ENCODE data around the gene TADA3. TPM values are rescaled to one million over a fixed set of nuclear protein-coding genes. Genes with fewer than 3 reads are reported as not detected.

Gene TADA3
- 63.4 and 64.6 TPM in 2 replicates for total RNA-seq

GRCh38 chr3:9792405-9793160 lies at the start of gene TADA3, which contains the start of gene ARPC4:
Gene TADA3, minus strand, starts transcription at chr3:9792473. Its CDS starts 1,007 bp downstream, at chr3:9791466.
Gene ARPC4, plus strand, starts transcription at chr3:9793082. Its CDS starts 40 bp downstream, at chr3:9793122.
- peaks cover 47% of the 10 kb centered on the region for H3K4me1 Mint-ChIP-seq
- H3K36me3 Mint-ChIP-seq (ENCODE audit: low read depth), result peaks cover 54% of the 10 kb centered on the region

GRCh38 chr3:9841015-9841414 lies 48.7 kb upstream of the TADA3 start:
- H3K36me3 Mint-ChIP-seq (ENCODE audit: low read depth), result peaks cover 39% of the 10 kb centered on the region
- no peak for DNase-seq
- H3K9me3 Mint-ChIP-seq, result no peaks in the 10 kb centered on the region
- H3K4me1 Mint-ChIP-seq, result peaks cover 26% of the 10 kb centered on the region
- intact Hi-C loops (cut with micrococcal nuclease), result loop anchor here (5.0 to 10.0 kb wide), 4 partner anchors 111 to 481 kb away; partner anchors contain the start of genes FANCD2, PRRT3, SEC13 and TATDN2
- no peak overlapping the region for H3K4me3 Mint-ChIP-seq
- H3K27me3 Mint-ChIP-seq, result no peaks in the 10 kb centered on the region
- no peak overlapping the region for H3K27ac Mint-ChIP-seq

More at GRCh38 chr3:9792405-9793160, at the start of gene TADA3, which contains the start of gene ARPC4:
- peak; percentile 98 for DNase-seq
- peak within 1 kb of the TSS; percentile 100 for H3K27ac Mint-ChIP-seq
- intact Hi-C loops (cut with micrococcal nuclease), result loop anchor here (1.0 to 2.0 kb wide), 10 partner anchors 14 to 322 kb away; partner anchors contain the start of genes BRK1, BRPF1, CAMK1 and CRELD1
- H3K27me3 Mint-ChIP-seq, result no peaks in the 10 kb centered on the region
- no peaks in the 10 kb centered on the region for H3K9me3 Mint-ChIP-seq
- H3K4me3 Mint-ChIP-seq, result peak within 1 kb of the TSS; percentile 94

DNA sequence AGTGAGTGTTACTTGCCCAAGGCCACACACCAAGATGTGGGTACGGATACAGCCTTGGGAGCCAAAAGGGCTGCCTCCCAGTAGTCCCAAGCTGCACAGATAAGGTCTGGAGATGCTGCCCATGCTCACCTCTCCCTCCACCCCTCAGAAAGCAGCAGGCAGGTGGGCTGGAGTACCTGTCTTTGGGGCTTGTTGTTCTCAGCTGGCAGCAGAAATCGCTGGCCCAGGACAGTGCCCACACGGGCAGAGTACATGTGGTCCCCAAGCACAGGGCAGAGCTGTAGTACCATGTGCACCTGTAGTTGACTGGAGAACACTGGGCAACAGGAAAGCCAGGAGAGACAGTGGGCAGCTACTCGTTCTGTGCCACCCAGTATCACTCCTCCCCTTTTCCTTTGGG lies 46.6 kb upstream of the TADA3 start:
- Mint-ChIP-seq H3K4me3 (no peak overlapping the region), H3K27me3 (no peaks in the 10 kb centered on the region), H3K36me3 (ENCODE audit: low read depth) (peaks cover 49% of the 10 kb centered on the region), H3K27ac (no peak overlapping the region), H3K4me1 (peaks cover 20% of the 10 kb centered on the region), H3K9me3 (no peaks in the 10 kb centered on the region)
- DNase-seq, result no peak
- intact Hi-C loops (cut with micrococcal nuclease), result no loop called here

- DNase-seq, result no peak
- Mint-ChIP-seq H3K9me3 (no peaks in the 10 kb centered on the region), H3K27ac (no peak overlapping the region), H3K4me1 (peaks cover 16% of the 10 kb centered on the region), H3K36me3 (ENCODE audit: low read depth) (peaks cover 53% of the 10 kb centered on the region), H3K27me3 (no peaks in the 10 kb centered on the region), H3K4me3 (no peak overlapping the region)
- intact Hi-C loops (cut with micrococcal nuclease), result no loop called here
These were observed 45.7 kb upstream of the TADA3 start for GRCh38 chr3:9837701-9838582.

- Mint-ChIP-seq H3K27me3 (no peaks in the 10 kb centered on the region), H3K4me3 (no peak overlapping the region), H3K27ac (no peak overlapping the region), H3K9me3 (no peaks in the 10 kb centered on the region), H3K36me3 (ENCODE audit: low read depth) (peaks cover 43% of the 10 kb centered on the region), H3K4me1 (peaks cover 6% of the 10 kb centered on the region)
- no peak for DNase-seq
- intact Hi-C loops (cut with micrococcal nuclease), result no loop called here
These were observed 42.5 kb upstream of the TADA3 start for GRCh38 chr3:9834520-9835380.

DNA sequence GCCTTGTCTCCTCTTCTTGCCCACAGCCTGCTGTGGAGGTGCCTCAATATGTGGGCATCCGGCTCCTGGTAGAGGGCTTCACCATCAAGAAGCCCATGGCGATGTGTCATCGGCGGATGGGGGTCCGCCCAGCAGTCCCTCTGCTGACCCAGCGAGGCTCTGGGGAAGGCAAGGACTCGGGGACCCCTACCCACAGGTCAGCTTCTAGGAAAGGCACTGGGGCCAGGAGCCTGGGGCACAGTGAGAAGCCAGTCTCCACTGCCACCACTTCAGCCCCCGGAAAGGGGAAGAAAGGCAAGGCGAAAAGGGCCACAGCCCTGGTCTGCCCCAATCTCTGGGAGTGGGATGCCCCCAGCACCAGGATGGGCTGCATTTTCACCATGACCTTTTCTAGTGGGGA lies 40.8 kb upstream of the TADA3 start:
- H3K27ac Mint-ChIP-seq, result no peak overlapping the region
- peaks cover 41% of the 10 kb centered on the region for H3K36me3 Mint-ChIP-seq (ENCODE audit: low read depth)
- no peaks in the 10 kb centered on the region for H3K27me3 Mint-ChIP-seq

DNA sequence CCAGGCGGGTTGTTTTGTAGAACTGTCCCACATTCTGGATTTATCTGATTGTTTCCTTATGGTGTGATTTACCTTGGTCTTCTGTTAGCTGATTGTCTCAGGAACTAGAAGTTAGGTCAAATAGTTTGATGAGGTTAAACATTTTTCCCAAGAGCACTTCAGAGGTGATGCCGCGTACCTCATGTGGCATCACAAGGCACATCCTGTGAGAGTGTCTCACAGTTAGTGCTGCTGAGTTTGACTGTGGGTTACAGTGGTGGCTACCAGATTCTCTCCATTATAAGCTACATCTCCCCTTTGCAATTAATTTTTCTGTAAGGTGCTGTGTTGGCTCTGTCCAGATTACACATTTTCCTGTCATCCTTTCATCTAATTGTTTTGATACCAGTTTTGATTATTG lies 39.0 kb upstream of the TADA3 start:
- Mint-ChIP-seq H3K4me1 (peaks cover 6% of the 10 kb centered on the region), H3K36me3 (ENCODE audit: low read depth) (peaks cover 36% of the 10 kb centered on the region), H3K4me3 (no peak overlapping the region), H3K27ac (no peak overlapping the region), H3K27me3 (no peaks in the 10 kb centered on the region), H3K9me3 (no peaks in the 10 kb centered on the region)
- no peak for DNase-seq
- intact Hi-C loops (cut with micrococcal nuclease), result no loop called here

More for the DNA sequence above, 40.8 kb upstream of the TADA3 start:
- Mint-ChIP-seq H3K4me3 (no peak overlapping the region), H3K9me3 (no peaks in the 10 kb centered on the region), H3K4me1 (peaks cover 6% of the 10 kb centered on the region)
- no peak for DNase-seq
- intact Hi-C loops (cut with micrococcal nuclease), result no loop called here

- Mint-ChIP-seq H3K4me1 (peaks cover 5% of the 10 kb centered on the region), H3K4me3 (no peak overlapping the region), H3K27ac (no peak overlapping the region), H3K9me3 (no peaks in the 10 kb centered on the region), H3K36me3 (ENCODE audit: low read depth) (peaks cover 25% of the 10 kb centered on the region), H3K27me3 (no peaks in the 10 kb centered on the region)
- intact Hi-C loops (cut with micrococcal nuclease), result no loop called here
- DNase-seq, result no peak
These were observed 36.8 kb upstream of the TADA3 start for GRCh38 chr3:9828801-9829755.

GRCh38 chr3:9826815-9827573 lies 34.7 kb upstream of the TADA3 start:
- Mint-ChIP-seq H3K9me3 (no peaks in the 10 kb centered on the region), H3K27ac (no peak overlapping the region), H3K36me3 (ENCODE audit: low read depth) (peaks cover 14% of the 10 kb centered on the region), H3K4me1 (peaks cover 4% of the 10 kb centered on the region), H3K27me3 (no peaks in the 10 kb centered on the region), H3K4me3 (no peak overlapping the region)
- DNase-seq, result peak; percentile 82
- intact Hi-C loops (cut with micrococcal nuclease), result no loop called here

DNA sequence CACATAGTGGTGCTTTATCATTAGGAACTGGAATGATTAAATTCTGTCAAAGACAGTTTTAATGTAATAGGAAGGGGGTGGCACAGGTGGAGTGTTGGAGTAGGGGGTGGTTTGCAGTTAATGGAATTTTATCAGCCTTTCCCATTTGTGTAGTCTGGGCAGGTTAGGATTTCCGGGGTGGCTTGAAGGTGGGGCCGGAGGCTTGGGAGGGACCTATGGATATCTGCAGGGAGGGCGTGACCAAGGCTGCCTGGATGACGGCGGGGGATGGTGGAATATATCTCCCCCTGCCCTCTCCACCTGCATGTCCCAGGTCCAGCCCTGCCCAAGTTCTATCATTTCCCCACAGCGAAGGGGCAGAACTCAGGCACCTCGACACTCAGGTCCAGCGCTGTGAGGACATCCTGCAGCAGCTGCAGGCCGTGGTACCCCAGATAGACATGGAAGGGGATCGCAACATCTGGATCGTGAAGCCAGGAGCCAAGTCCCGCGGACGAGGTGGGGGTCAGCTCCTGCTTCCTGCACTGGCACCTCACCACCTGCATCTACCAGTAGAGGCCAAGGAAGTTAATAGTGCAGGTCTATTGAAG lies 33.3 kb upstream of the TADA3 start:
- intact Hi-C loops (cut with micrococcal nuclease), result no loop called here
- Mint-ChIP-seq H3K36me3 (ENCODE audit: low read depth) (peaks cover 8% of the 10 kb centered on the region), H3K4me1 (peaks cover 2% of the 10 kb centered on the region), H3K4me3 (no peak overlapping the region), H3K27me3 (no peaks in the 10 kb centered on the region), H3K27ac (no peak overlapping the region), H3K9me3 (no peaks in the 10 kb centered on the region)
- no peak for DNase-seq

- intact Hi-C loops (cut with micrococcal nuclease), result no loop called here
- H3K4me1 Mint-ChIP-seq, result peaks cover 5% of the 10 kb centered on the region
These were observed 28.7 kb upstream of the TADA3 start for GRCh38 chr3:9820946-9821345.

GRCh38 chr3:9820543-9820942 lies 28.3 kb upstream of the TADA3 start:
- Mint-ChIP-seq H3K9me3 (no peaks in the 10 kb centered on the region), H3K4me3 (no peak overlapping the region), H3K27ac (no peak overlapping the region), H3K4me1 (peaks cover 5% of the 10 kb centered on the region), H3K27me3 (no peaks in the 10 kb centered on the region), H3K36me3 (ENCODE audit: low read depth) (peaks cover 13% of the 10 kb centered on the region)
- intact Hi-C loops (cut with micrococcal nuclease), result no loop called here
- DNase-seq, result no peak

More at GRCh38 chr3:9820946-9821345, 28.7 kb upstream of the TADA3 start:
- Mint-ChIP-seq H3K27ac (no peak overlapping the region), H3K4me3 (no peak overlapping the region), H3K27me3 (no peaks in the 10 kb centered on the region), H3K9me3 (no peaks in the 10 kb centered on the region), H3K36me3 (ENCODE audit: low read depth) (peaks cover 12% of the 10 kb centered on the region)
- no peak for DNase-seq

Measured in activated CD4-positive, alpha-beta T cell treated with anti-CD3 and anti-CD28 coated beads, Interleukin-2, amount 10 ng/mL, durations not matched to agents 24 days and 14 days (primary cell).